GM12864 (cell line): ENCODE data around the gene MARCHF10.

ENCODE experiments used
- DNase-seq: peaks from one replicate; pipeline ENCODE4 v3.0.0-alpha.2; 2011; ENCODE audit warnings: low read depth
- H3K4me3 ChIP-seq: 2 replicates; pipeline ENCODE4 v1.5.1; 2011; ENCODE audit warnings: mild to moderate bottlenecking, low read depth, low read length, control low read depth
- TF ChIP-seq, protein P1 (sequence below): IDR thresholded peaks from 2 replicates; pipeline ENCODE4 v1.5.1; 2011; ENCODE audit warnings: low read depth, mild to moderate bottlenecking, moderate library complexity, low read length, control low read depth, inconsistent platforms; ENCODE audit errors: missing control alignments

Gene MARCHF10

DNA sequence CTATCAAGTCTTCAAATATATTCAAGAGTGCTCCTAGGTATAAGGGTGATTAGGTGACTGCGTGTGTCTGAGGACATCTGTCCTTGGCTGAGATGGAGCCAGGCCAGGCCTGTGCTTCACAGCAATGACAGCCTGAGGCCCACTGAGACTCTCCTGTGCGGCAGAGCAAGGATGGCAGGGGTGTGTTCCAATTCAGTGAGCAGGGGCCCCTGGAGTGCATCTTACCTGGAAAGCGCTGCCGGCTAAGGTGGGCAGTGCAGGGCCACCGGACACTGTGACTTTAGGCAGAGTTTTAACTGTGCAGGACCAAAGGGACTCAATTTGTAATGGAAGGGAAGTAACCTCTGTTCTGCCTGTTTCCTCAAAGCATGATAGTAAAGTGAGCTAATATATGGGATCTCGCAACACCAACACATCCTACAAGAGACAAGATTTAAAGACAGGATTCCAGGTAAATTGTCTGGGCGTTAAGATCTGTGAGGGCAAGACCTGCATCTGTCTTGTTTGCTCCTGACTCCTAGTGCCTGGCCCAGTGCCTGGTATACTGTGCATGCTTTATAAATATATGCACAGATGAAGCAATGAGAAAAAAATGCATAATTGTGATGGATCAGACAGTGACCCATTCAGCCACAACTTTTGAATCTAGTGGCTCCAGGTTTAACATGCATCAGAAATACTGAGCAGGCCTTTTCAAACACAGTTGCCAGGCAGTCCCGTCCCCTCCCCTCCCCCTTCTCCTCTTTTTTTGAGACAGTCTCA is 93.9 kb downstream of the MARCHF10 start:
- TF ChIP-seq, protein P1, sequence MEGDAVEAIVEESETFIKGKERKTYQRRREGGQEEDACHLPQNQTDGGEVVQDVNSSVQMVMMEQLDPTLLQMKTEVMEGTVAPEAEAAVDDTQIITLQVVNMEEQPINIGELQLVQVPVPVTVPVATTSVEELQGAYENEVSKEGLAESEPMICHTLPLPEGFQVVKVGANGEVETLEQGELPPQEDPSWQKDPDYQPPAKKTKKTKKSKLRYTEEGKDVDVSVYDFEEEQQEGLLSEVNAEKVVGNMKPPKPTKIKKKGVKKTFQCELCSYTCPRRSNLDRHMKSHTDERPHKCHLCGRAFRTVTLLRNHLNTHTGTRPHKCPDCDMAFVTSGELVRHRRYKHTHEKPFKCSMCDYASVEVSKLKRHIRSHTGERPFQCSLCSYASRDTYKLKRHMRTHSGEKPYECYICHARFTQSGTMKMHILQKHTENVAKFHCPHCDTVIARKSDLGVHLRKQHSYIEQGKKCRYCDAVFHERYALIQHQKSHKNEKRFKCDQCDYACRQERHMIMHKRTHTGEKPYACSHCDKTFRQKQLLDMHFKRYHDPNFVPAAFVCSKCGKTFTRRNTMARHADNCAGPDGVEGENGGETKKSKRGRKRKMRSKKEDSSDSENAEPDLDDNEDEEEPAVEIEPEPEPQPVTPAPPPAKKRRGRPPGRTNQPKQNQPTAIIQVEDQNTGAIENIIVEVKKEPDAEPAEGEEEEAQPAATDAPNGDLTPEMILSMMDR = no peak
- H3K4me3 ChIP-seq = no peak overlapping the region
- no peak for DNase-seq

DNA sequence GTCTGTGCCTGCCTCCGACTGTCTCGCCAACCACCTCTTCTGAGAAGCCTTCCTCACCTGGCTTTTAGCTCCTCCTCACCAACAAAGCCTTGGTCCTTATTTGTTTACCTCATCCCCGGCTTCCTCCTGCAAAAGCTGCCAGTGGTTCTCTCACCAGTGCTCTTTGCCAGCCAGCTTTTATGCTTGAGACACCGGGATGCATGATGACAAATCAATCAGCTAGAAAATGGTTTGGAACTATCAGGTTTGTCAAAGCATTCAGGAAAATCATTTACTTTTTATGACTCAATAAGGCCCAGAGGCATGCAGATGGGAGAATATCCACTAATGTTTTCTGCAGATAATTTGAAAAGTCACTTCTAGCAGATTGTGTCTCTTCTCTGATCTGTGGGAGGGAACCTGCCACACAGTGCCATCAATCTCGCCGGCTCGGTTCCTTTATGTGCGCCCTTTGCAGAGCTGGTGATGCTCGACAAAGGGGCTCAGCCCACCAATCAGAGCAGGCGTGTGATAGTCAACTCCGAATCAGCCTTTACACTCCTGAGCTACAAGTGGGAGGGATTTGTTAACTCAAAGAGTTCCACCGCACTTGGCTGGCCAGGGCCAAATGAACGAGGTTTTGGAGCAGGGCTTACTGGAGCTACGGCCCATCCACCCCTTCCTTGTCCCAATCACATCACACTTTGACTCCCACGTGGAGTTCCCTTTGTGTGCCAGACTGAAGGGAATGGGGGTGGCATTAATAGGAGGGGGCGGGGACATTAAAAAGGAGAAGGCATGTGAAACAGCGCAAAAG is 94.8 kb downstream of the MARCHF10 start:
- no peak for DNase-seq
- TF ChIP-seq, protein P1 = no peak
- no peak overlapping the region for H3K4me3 ChIP-seq

DNA sequence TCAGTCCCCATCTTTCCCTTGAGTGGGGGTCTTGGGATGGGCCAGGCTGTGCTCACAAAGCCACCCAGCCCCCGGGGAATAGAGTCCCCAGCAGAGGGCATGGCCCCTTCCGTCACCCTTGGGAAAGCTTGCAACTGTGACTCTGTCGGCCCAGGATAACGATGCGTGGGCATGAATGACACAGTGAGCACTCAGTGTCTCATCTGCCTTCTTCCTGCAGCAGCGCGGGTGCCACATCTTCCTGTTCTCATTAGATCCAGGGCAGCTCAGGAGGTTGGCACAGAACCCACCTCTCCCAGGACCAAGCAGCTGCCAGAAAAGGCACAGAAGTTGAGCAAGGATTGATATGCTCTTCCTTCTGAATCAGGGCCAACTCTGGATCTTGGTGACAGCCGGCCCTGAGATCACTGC is 95.9 kb downstream of the MARCHF10 start:
- no peak for DNase-seq
- TF ChIP-seq, protein P1 = no peak
- H3K4me3 ChIP-seq = no peak overlapping the region

DNA sequence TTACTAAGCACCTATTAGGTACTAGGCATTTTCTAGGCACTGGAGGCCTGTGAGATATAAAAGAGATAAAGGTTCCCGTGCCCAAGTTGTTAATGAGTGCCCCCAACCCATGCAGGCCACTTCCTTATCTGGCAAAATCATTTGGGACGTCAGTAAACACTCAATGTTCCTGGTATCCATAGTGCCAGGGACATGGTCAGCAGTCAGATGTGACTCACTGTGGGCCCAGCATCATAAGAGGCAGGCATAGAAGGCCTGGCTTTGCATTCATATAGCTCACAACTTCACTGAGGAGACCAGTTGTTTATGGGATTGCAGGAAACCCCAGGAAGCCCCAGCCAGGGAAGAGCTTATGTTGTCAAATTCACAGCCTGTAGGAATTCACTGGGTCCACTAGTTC is 99.5 kb downstream of the MARCHF10 start:
- no peak for DNase-seq
- TF ChIP-seq, protein P1 = no peak
- no peak overlapping the region for H3K4me3 ChIP-seq

DNA sequence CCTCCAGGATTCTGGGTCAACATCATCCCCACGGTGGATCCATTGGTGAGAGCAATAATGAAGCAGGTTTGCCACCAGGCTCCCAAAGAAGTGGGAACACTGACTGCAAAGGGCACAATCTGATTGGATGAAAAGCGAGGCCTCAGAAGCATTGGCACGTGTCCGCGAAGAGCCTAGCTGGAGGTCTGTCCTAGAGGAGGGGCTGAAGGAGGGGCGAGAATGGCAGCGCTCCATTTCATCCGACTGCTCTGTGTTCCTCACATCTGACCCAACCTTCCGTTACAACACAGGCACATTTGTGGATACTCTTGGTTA is 100.7 kb downstream of the MARCHF10 start:
- DNase-seq = no peak
- H3K4me3 ChIP-seq = no peak overlapping the region
- TF ChIP-seq, protein P1 = no peak

DNA sequence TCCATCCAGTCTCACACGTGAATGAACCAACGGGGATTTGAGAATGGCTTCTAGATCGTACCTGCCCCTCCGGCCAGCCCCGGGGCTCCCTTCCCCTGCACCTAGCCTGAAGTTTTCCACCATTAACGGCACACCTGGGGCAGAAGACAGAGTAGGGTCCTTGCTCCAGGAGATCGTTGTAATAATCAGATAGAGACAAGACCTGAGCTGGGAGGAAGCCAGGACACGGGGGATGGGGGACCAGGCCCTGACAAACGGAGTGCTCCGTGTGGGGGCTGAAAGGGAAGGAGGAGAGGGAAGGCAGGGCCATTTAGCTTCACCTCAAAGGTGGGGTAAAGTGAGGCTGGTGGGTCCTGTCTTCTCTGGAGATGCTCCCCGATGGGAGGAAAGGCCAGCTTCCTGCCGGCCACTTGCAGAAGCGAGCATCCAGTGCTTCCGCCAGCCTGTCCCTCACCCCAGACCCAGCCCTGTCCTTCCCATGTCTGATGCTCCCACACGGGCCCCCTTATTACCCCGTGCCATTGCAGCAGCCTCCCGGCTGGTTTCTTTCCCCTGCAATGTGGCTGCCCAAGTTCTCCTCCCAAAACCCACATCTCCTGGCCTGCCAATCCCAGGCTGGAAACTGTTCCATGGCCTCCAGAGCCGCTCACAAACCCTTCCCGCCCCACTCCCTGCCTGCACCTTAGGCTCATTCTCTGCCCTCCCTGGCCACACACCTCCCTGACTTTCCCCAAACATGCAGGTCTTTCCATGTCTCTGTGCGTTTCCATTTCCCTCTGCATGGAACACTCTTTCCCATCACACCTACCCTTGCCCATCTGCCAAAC is 101.3 kb downstream of the MARCHF10 start:
- DNase-seq = no peak
- TF ChIP-seq, protein P1 = no peak

More for the DNA sequence above, 101.3 kb downstream of the MARCHF10 start:
- H3K4me3 ChIP-seq = no peak overlapping the region
